ENCODE results near the gene ADORA1. TPM values are rescaled to one million over a fixed set of nuclear protein-coding genes. Genes with fewer than 3 reads are reported as not detected.

The ADORA1 gene
- polyA plus RNA-seq, 1 of the 3 experiments (the other 2 are of a cell fraction) = 4.8 TPM

DNA sequence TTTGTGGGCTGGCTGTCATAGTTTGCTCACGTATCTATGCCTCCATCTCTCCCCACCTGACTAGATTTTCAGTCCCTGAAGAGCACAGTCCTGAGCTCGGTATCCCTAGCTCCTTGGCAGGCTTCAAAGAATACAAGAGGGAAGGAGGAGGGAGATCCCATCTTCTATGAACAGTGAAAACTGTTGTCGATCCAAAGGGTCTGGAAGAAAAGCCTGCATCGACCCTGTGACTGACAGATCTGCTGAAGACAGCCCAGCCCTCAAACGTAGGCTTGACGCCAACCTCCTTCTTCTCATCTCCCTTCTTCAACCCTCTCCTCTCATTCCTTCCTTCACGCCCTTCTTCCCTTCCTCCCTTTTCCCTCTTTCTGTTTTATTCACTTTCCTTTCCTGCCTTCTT lies 13.3 kb upstream of the ADORA1 start:
- Histone ChIP-seq H3K4me2 (no peak overlapping the region), H4K20me1 (ENCODE audit: insufficient read depth) (no peaks in the 10 kb centered on the region), H3K79me2 (ENCODE audit: insufficient read depth) (no peaks in the 10 kb centered on the region), H3F3A (replicated peaks; ENCODE audit: insufficient read depth) (no peaks in the 10 kb centered on the region), H3K27me3 (ENCODE audit: insufficient read depth) (peaks cover 23% of the 10 kb centered on the region), H3K36me3 (replicated peaks in 1 of 2; ENCODE audit: control insufficient read depth in 1 of 2, insufficient read depth in 2 of 2, low read length in 1 of 2) (no peaks in the 10 kb centered on the region), H3K27ac (ENCODE audit: low read depth in 2 of 2, low read length in 1 of 2) (no peak overlapping the region), H3K9ac (no peak overlapping the region), H3K4me3 (ENCODE audit: low read depth in 2 of 2, low read length in 1 of 2) (no peak overlapping the region), H3K9me2 (no peaks in the 10 kb centered on the region), H3K9me3 (no peaks in the 10 kb centered on the region), H2AFZ (ENCODE audit: low read depth) (no peak overlapping the region), H3K4me1 (ENCODE audit: control insufficient read depth in 1 of 2, insufficient read depth in 2 of 2, low read depth in 1 of 2, low read length in 1 of 2) (no peaks in the 10 kb centered on the region; a peak in 1 of 4 replicates)
- TF ChIP-seq FOXJ3 (CRISPR knock-in tag; IDR thresholded peaks at IDR 0.05) = no peak
- no peak for TF ChIP-seq GATA2 (CRISPR knock-in tag; IDR thresholded peaks at IDR 0.05)
- no peak for TF ChIP-seq CHD2 (IDR thresholded peaks at IDR 0.05; ENCODE audit: low read length, partially characterized antibody)
- TF ChIP-seq TEAD4 (IDR thresholded peaks at IDR 0.05; ENCODE audit: borderline replicate concordance, insufficient read depth) = no peak
- TF ChIP-seq TAF1 (IDR thresholded peaks at IDR 0.05; ENCODE audit: borderline replicate concordance, low read depth, low read length) = no peak
- TF ChIP-seq EZH2phosphoT487 (IDR thresholded peaks at IDR 0.05; ENCODE audit: borderline replicate concordance, low read depth) = no peak
- TF ChIP-seq, protein P1, sequence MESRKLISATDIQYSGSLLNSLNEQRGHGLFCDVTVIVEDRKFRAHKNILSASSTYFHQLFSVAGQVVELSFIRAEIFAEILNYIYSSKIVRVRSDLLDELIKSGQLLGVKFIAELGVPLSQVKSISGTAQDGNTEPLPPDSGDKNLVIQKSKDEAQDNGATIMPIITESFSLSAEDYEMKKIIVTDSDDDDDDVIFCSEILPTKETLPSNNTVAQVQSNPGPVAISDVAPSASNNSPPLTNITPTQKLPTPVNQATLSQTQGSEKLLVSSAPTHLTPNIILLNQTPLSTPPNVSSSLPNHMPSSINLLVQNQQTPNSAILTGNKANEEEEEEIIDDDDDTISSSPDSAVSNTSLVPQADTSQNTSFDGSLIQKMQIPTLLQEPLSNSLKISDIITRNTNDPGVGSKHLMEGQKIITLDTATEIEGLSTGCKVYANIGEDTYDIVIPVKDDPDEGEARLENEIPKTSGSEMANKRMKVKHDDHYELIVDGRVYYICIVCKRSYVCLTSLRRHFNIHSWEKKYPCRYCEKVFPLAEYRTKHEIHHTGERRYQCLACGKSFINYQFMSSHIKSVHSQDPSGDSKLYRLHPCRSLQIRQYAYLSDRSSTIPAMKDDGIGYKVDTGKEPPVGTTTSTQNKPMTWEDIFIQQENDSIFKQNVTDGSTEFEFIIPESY (IDR thresholded peaks at IDR 0.05; ENCODE audit: borderline replicate concordance, low read depth) = no peak
- no peak for TF ChIP-seq ELF1 (IDR thresholded peaks at IDR 0.05)
- TF ChIP-seq SMC3 (IDR thresholded peaks at IDR 0.05; ENCODE audit: low read depth, low read length) = no peak
- TF ChIP-seq GABPA (IDR thresholded peaks at IDR 0.05; ENCODE audit: low read depth) = no peak
- TF ChIP-seq FOSL2 (IDR thresholded peaks at IDR 0.05; ENCODE audit: borderline replicate concordance, low read depth) = no peak
- WGBS (ENCODE audit: low lambda C conversion rate) = 41% methylated on average over 7 of the region's 7 CpGs
- ChIA-PET POLR2A (no interaction called here), CTCF (interaction anchor here (1.4 to 26.1 kb wide), 5 partner anchors 59 to 155 kb away, joined by 3 to 396 read pairs (median 43); no protein-coding TSS in a partner anchor)
- no peak for DNase-seq

- Histone ChIP-seq H2AFZ (ENCODE audit: low read depth) (no peak overlapping the region), H4K20me1 (ENCODE audit: insufficient read depth) (no peaks in the 10 kb centered on the region), H3K9ac (no peak overlapping the region), H3K9me3 (no peaks in the 10 kb centered on the region), H3K36me3 (replicated peaks in 1 of 2; ENCODE audit: control insufficient read depth in 1 of 2, insufficient read depth in 2 of 2, low read length in 1 of 2) (no peaks in the 10 kb centered on the region), H3K4me2 (no peak overlapping the region), H3K4me1 (ENCODE audit: control insufficient read depth in 1 of 2, insufficient read depth in 2 of 2, low read depth in 1 of 2, low read length in 1 of 2) (no peaks in the 10 kb centered on the region; a peak in 1 of 4 replicates), H3K9me2 (no peaks in the 10 kb centered on the region), H3K27ac (ENCODE audit: low read depth in 2 of 2, low read length in 1 of 2) (no peak overlapping the region), H3K79me2 (ENCODE audit: insufficient read depth) (no peaks in the 10 kb centered on the region), H3K27me3 (ENCODE audit: insufficient read depth) (peaks cover 17% of the 10 kb centered on the region), H3K4me3 (ENCODE audit: low read depth in 2 of 2, low read length in 1 of 2) (no peak overlapping the region), H3F3A (replicated peaks; ENCODE audit: insufficient read depth) (no peaks in the 10 kb centered on the region)
- TF ChIP-seq IRF3 (IDR thresholded peaks at IDR 0.05; ENCODE audit: low read depth, low read length) (no peak), NFIC (IDR thresholded peaks at IDR 0.05; ENCODE audit: borderline replicate concordance) (no peak), MEF2A (IDR thresholded peaks at IDR 0.05; ENCODE audit: borderline replicate concordance, low read depth) (no peak)
- TF ChIP-seq, protein P1 (IDR thresholded peaks at IDR 0.05; ENCODE audit: borderline replicate concordance, low read depth) = no peak
- ChIA-PET POLR2A (no interaction called here), CTCF (interaction anchor here (2.4 to 26.1 kb wide), 8 partner anchors 11 to 153 kb away, joined by 10 to 602 read pairs (median 54); partner anchors contain the start of gene ADORA1)
- DNase-seq = peak; percentile 34
- WGBS (ENCODE audit: low lambda C conversion rate) = 31% methylated on average over 7 of the region's 10 CpGs
Observed at GRCh38 chr1:203116091-203116820, 11.3 kb upstream of the ADORA1 start.

Data from SK-N-SH (cell line).